Pulmonary artery endothelial cell (primary cell): ENCODE data around the gene SELENBP1. TPM values are rescaled to one million over a fixed set of nuclear protein-coding genes. Genes with fewer than 3 reads are reported as not detected.
A peak's percentile ranks its signal among the peaks of the same experiment; 100 is the strongest.
"Not testable (repeated sequence)": the region's sequence is repeated elsewhere in the genome, so short reads cannot be mapped to it uniquely, and the experiment has no call there.

Source experiments
- DNase-seq: peaks from one replicate; pipeline ENCODE4 v3.0.0-alpha.2; 2011; ENCODE audit warnings: low read depth, low spot score
- total RNA-seq: library from RNA; depleted of rRNA; stranded (reverse); fragments of >200 nt; gene quantifications from 2 replicates; pipeline ENCODE4 v1.2.3, GENCODE V29; 2014

Gene SELENBP1
- total RNA-seq, 1 donor from 2014 or later = 11.7 TPM

DNA sequence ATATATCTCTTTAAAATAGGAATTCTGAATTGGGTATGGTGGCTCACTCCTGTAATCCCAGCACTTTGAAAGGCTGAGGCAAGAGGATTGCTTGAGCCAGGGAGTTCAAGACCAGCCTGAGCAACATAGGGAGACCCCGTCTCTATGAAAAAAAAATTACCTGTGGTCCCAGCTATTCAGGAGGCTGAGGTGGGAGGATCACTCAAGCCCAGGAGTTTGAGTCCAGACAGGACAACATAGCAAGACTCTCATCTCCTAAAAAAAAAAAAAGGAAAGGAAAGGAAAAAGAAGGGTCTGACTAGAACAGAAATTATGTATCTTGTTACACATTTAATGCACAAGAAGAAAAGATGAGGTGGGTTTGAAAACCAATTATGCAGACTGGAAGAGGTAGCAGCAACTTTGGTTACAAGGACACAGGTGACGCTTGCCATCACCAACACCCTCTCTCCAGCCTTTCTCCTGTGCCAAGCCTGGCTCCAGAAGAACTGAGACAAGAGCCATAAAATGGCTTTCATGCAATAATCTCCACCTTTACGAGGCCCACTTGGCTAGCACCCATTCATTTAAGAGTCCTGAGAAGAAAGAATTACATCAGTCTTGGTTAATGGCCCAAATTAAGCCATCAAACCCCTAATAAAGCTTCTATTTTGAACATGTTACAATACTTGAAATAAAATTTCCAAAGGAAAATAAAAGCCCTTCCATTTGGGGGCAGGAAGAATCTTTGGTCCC lies 4.8 kb upstream of the SELENBP1 start:
- DNase-seq = no peak

- DNase-seq = no peak
These were observed 691 bp upstream of the SELENBP1 start for GRCh38 chr1:151373196-151373595.

GRCh38 chr1:151371370-151372057 lies 991 bp downstream of the SELENBP1 start:
- DNase-seq = no peak

GRCh38 chr1:151370211-151370911 lies 2.1 kb downstream of the SELENBP1 start:
- DNase-seq = no peak

DNA sequence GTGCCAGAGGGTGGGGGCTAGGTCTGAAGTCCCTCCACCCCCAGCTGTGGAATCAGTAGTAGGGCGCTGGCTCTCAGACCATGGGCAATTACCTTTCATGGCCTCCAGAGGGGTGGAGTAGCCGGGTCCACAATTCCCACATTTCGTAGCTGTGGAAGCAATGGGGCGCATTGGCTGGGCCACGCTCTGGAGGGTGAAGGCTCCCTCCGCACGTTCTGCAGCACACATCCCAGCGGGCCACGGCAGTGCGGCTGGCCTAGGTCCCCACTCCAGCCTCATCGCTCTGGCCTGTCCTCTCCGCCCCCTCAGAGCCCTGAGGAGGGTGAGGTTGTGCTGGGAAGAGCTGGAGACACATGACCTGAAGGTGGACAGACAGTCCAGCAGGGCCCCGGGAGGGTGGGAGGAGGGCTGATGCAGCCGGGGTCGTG lies 2.9 kb downstream of the SELENBP1 start:
- DNase-seq = no peak

GRCh38 chr1:151369302-151369610 lies 3.2 kb downstream of the SELENBP1 start:
- no peak for DNase-seq

- no peak for DNase-seq
These were observed 3.9 kb downstream of the SELENBP1 start for GRCh38 chr1:151368393-151369301.

DNA sequence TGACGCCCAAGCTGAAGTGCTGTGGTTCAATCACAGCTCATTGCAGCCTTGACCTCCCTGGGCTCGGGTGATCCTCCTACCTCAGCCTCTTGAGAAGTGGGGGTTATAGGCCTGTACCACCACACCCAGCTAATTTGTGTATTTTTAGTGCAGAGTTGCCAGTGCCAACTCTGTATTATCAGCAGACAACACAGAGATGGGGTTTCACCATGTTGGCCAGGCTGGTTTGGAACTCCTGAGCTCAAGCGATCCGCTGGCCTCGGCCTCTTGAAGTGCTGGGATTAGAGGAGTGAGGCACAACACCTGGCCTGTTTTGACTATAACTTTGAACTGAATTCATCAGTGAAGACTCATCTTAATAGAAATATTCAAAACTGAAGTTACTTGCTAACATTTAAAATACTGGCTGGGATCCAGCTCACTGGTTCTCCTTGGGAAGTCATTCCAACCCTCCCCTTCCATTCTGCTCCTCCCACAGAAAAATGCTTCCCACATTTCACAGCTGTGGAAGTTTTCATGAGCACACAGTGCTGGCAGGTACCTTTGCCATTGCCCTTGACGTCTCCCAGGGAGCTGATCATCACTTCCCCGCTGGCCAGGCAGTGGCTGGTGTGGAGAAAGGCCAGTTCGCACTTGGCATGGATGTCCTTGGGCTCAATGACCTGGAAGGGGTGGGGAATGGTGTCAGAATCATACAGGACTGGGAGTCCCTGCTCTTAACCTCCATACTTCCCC lies 4.7 kb downstream of the SELENBP1 start:
- DNase-seq = no peak

GRCh38 chr1:151364996-151365395 lies 7.5 kb downstream of the SELENBP1 start:
- no peak for DNase-seq

GRCh38 chr1:151362308-151363155 lies 10.0 kb downstream of the SELENBP1 start:
- no peak for DNase-seq

DNA sequence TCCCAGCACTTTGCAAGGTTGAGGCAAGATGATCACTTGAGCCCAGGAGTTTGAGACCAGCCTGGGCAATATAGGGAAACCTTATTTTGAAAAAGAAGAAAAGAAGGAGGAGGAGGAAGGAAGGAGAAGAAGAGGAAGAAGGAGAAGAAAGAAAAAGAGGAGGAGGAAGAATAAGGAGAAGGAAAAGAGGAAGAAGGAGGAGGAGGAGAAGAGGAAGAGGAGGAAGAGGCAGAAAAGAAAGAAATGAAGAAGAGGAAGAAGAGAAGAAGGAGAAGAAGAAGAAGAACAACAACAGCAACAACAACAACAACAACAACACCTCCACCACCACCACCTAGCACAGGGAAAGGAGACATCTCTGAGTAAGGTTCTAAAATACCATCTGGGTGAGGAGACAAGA lies 10.6 kb downstream of the SELENBP1 start:
- no peak for DNase-seq

DNA sequence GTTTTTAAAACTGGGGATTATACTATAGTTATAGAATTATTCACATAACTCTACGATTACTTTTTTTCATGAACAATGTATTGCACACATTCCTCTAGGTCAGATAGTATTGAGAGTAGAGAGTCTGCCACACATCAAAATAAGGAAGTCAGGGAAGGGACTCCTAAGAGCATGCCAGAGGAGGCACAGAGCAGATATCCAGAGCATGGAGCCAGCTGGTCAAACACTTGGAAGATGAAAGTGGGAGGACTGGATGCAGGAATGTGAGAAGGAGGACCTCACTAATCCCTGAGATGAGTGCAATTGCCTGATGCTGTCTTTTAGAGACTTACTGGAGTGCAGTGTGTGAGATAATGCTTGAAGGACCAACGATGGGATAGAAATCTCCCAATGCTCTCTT lies 15.8 kb downstream of the SELENBP1 start:
- no peak for DNase-seq

DNA sequence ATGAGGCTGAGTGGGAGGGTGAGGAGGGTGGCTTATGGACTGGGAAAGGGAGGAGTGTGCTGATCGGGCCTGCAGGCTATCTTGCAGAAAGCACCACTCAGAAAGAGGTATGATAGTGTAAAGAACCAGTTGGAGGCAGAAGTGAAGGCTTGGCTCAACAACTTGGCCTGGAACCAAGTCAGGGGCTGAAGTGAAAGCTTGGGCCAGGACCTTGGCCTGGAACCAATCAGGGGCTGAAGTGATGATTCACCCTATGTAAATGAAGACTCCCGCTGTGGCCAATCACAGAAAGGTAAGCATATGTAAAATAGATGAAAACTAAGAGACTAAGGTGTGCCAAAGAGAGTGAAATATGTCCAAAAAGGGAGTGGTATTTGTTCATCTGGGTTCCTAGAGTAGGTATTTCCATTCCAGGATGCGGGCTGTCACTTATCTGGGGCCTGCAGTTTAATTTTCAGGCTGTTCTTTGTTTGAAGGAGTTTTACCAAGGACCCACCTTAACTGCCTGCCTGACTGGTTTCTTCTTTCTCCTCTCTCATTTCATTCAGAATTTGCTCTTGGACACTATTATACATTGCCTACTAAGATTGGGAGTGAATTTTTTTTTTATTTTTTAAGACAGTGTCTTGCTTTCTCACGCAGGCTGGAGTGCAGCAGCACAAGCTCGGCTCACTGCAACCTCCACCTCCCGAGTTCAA lies 20.3 kb downstream of the SELENBP1 start:
- no peak for DNase-seq

- not testable (repeated sequence) for DNase-seq
These were observed 22.2 kb downstream of the SELENBP1 start for GRCh38 chr1:151350323-151350722.

DNA sequence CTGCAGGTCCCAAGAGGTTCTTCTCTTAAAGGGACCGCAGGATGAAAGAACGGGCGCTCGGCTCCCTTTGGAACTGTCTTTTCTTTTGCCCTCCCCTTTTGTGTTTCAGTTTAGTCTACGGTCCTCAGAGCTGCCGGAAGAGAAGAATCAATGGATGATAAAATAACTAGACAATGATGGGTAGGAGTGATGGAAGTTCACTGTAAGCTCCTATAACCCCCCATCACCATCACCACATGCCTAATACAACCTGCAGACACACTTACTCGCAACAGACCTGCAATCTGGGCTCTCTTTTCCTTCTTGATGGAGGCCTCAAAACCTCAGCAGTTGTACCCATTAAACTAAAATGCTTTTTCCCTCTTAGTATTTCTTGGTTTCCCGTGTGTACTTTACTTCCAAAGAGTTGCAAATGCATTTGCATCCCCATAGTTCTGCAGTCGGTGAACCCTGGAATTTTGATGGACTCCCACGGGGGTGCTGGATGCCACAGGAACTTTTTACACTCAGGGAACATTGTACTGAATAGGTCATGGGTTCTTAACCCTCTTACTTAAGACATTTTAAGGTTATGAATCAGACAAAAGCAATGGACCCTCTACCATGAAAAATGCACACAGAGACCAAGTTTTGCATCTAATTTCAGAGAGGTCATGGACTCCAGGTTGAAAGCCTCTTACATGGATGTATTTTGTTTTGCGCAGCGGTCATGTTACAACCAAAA lies 24.8 kb downstream of the SELENBP1 start:
- no peak for DNase-seq

GRCh38 chr1:151346769-151347522 lies 25.6 kb downstream of the SELENBP1 start, which contains the start of gene RFX5:
TSS of gene RFX5 (minus strand) at chr1:151347252. CDS start at chr1:151346320, 932 bp downstream.
- DNase-seq = peak; percentile 93

DNA sequence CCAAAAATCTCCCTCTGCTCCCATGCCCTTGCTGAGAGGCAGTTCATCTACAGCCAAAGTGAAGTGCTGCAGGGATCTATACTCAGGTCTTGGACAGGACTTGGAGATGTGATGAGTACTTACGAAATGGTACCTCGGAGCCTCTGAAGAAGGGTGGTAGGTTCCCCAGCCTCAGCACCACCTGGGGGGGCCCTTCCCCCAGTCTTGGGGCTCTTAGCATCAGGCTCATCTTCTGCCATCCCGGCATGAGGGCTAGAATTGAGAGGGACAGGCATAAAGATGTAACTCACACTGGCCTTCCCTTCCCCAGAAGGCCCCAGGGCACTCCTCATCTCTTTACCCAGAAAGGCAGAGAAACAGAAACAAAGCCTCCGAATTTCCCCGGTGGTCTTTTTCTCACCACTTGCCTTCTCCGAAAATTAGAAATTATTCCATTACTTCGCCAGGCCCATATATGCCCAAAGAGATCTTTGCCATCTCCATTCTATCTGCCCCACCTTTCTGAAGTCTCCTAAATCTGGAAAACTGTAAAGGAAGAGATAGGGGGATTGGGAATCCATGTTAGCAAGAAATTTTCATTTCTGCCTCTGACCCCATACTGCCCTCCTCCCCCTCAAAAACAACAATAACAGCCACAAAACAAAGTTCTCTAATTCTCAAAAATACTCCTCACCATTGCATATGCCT lies 26.3 kb downstream of the SELENBP1 start:
- DNase-seq = no peak
